Activated CD8-positive, alpha-beta memory T cell treated with anti-CD3 and anti-CD28 coated beads, Interleukin-2, amount 50 U/mL, for 1 hour (primary cell): ENCODE measurements around the gene ACTA1.
"Not testable (repeated sequence)": the region's sequence is repeated elsewhere in the genome, so short reads cannot be mapped to it uniquely, and the experiment has no call there.

Experiments
- DNase-seq: peaks from one replicate; pipeline ENCODE4 v3.0.0-alpha.2; 2020; ENCODE audit errors: extremely low read depth

ACTA1 gene

GRCh38 chr1:229440851-229441537 is 7.1 kb upstream of the ACTA1 start:
- DNase-seq: no peak

GRCh38 chr1:229438021-229438420 is 4.1 kb upstream of the ACTA1 start:
- DNase-seq: no peak

GRCh38 chr1:229437443-229437842 is 3.5 kb upstream of the ACTA1 start:
- no peak for DNase-seq

- no peak for DNase-seq
These were observed 2.3 kb upstream of the ACTA1 start for GRCh38 chr1:229436201-229436600.

GRCh38 chr1:229434641-229435051 is 752 bp upstream of the ACTA1 start:
- no peak for DNase-seq

- no peak for DNase-seq
These were observed 410 bp downstream of the ACTA1 start for GRCh38 chr1:229433364-229434004.

- DNase-seq: no peak
These were observed 989 bp downstream of the ACTA1 start for GRCh38 chr1:229432905-229433304.

- DNase-seq: no peak
These were observed 1.8 kb downstream of the ACTA1 start for GRCh38 chr1:229432116-229432461.

GRCh38 chr1:229431284-229432115 is 2.4 kb downstream of the ACTA1 start:
- no peak for DNase-seq

- DNase-seq: no peak
These were observed 3.1 kb downstream of the ACTA1 start for GRCh38 chr1:229430761-229431283.

- DNase-seq: no peak
These were observed 5.6 kb downstream of the ACTA1 start for GRCh38 chr1:229428256-229428655.

- DNase-seq: no peak
These were observed 6.3 kb downstream of the ACTA1 start for GRCh38 chr1:229427572-229427971.

- no peak for DNase-seq
These were observed 8.2 kb downstream of the ACTA1 start for GRCh38 chr1:229425564-229426159.

GRCh38 chr1:229420765-229421164 is 13.1 kb downstream of the ACTA1 start:
- DNase-seq: no peak

GRCh38 chr1:229420224-229420623 is 13.7 kb downstream of the ACTA1 start:
- no peak for DNase-seq

GRCh38 chr1:229418586-229418985 is 15.3 kb downstream of the ACTA1 start:
- DNase-seq: not testable (repeated sequence)

- not testable (repeated sequence) for DNase-seq
These were observed 21.1 kb downstream of the ACTA1 start for GRCh38 chr1:229412810-229413209.

GRCh38 chr1:229412056-229412455 is 21.8 kb downstream of the ACTA1 start:
- no peak for DNase-seq

GRCh38 chr1:229411434-229412055 is 22.3 kb downstream of the ACTA1 start:
- DNase-seq: no peak

GRCh38 chr1:229410692-229411433 is 23.0 kb downstream of the ACTA1 start:
- DNase-seq: no peak

- no peak for DNase-seq
These were observed 23.6 kb downstream of the ACTA1 start for GRCh38 chr1:229410370-229410691.
